SU-DHL-6 (cell line): ENCODE results near the gene TMEM132A.

Experiments used
- H2AFZ ChIP-seq: fragments of 200-600 bp; sonication (generic); 2 replicates; pipeline ENCODE4 v1.6.1; 2014; ENCODE audit warnings: low read depth, mild to moderate bottlenecking, moderate library complexity, mixed read lengths, antibody characterized with exemption, low read length; ENCODE audit not compliant: severe bottlenecking
- H3F3A ChIP-seq: fragments of 200-600 bp; shearing (Covaris generic); 2 replicates; pipeline ENCODE4 v1.6.0; 2016; ENCODE audit warnings: antibody characterized with exemption, mild to moderate bottlenecking; ENCODE audit not compliant: insufficient read depth
- H3K27ac ChIP-seq: fragments of 200-600 bp; sonication (generic); 2 replicates; pipeline ENCODE4 v1.5.1; 2016; ENCODE audit warnings: low read depth, mild to moderate bottlenecking, low read length, moderate library complexity, mixed read lengths
- H3K27me3 ChIP-seq: fragments of 200-600 bp; sonication (generic), shearing (Covaris generic); 2 replicates; pipeline ENCODE4 v1.6.0; 2014; ENCODE audit warnings: mild to moderate bottlenecking, low read length
- H3K36me3 ChIP-seq: fragments of 200-600 bp; sonication (generic); 2 replicates; pipeline ENCODE4 v1.6.1; 2014; ENCODE audit warnings: mild to moderate bottlenecking, low read length, mixed read lengths
- H3K4me2 ChIP-seq: fragments of 300-600, 200-600 bp; shearing (Covaris generic), sonication (generic); 2 replicates; pipeline ENCODE4 v1.6.0; 2014; ENCODE audit warnings: low read length, low read depth, mild to moderate bottlenecking; ENCODE audit not compliant: poor library complexity, severe bottlenecking
- H3K4me3 ChIP-seq: fragments of 200-600 bp; sonication (generic); 2 replicates; pipeline ENCODE4 v1.5.1; 2014; ENCODE audit warnings: antibody characterized with exemption, low read length, mild to moderate bottlenecking, mixed read lengths; ENCODE audit not compliant: insufficient read depth, poor library complexity, severe bottlenecking
- H3K79me2 ChIP-seq: fragments of 200-600 bp; sonication (generic); 2 replicates; pipeline ENCODE4 v1.6.1; 2014; ENCODE audit warnings: mild to moderate bottlenecking, low read length, moderate library complexity; ENCODE audit not compliant: insufficient read depth
- H3K9ac ChIP-seq: fragments of 200-600 bp; sonication (generic); 2 replicates; pipeline ENCODE4 v1.7.0; 2014; ENCODE audit warnings: mild to moderate bottlenecking, low read length
- H3K9me2 ChIP-seq: fragments of 200-600 bp; sonication (generic); replicated peaks from 2 replicates; pipeline ENCODE4 v1.6.1; 2014; ENCODE audit warnings: low read length; ENCODE audit not compliant: insufficient read depth
- H3K9me3 ChIP-seq: fragments of 200-600 bp; sonication (generic); 2 replicates; pipeline ENCODE4 v1.6.1; 2014; ENCODE audit warnings: low read length, mixed read lengths; ENCODE audit not compliant: insufficient read depth
- H4K20me1 ChIP-seq: fragments of 200-600 bp; sonication (generic); 2 replicates; pipeline ENCODE4 v1.6.1; 2014; ENCODE audit warnings: low read depth, mild to moderate bottlenecking, antibody characterized with exemption, low read length, moderate library complexity, mixed read lengths
- EZH2phosphoT487 ChIP-seq: fragments of 200-600 bp; sonication (generic), shearing (Covaris generic); conservative IDR thresholded peaks from 2 replicates; pipeline ENCODE4 v1.6.1; 2018; ENCODE audit warnings: mild to moderate bottlenecking, antibody characterized with exemption, low read length, moderate library complexity, mixed read lengths
- TF ChIP-seq, protein P1 (sequence below): fragments of 200-600 bp; sonication (generic); IDR thresholded peaks from one replicate; pipeline ENCODE4 v1.5.1; 2017; ENCODE audit warnings: antibody characterized with exemption, mild to moderate bottlenecking, low read length, moderate library complexity; ENCODE audit not compliant: insufficient read depth, poor library complexity, severe bottlenecking

TMEM132A gene

DNA sequence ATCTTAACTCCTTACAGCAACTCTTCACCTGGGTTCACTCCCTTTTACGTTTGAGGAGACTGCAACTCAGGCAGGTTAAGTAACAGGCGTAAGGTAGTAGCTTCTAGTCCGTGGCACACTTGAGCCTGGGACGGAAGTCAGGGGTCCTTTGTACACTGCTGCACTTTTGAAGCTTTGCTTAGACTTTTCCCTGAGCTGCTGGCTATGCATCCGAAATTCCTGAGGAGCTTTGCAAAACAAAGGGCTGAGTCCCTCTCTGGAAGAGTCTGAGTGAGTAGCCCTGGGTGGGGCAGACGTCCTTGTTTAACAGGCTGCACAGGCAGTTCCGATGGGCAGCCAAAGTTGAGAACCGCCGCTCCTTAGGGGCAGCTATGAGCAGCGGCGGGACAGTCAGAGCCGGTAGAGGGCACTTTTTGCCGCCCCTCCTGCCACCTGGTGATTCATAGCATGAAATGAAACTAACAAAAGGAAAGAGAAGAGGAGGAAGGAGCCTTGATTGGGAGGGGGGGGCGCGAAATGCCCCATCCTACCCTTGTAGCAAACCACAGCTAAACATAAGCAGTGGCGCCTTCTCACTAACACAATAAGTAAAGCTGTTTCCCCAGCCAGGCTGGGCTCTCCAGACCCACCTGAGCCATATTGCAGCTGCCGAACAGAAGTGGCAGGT, 8.9 kb upstream of the TMEM132A start:
- peak overlapping the region; percentile 73 for H3K9ac ChIP-seq
- no peak for TF ChIP-seq EZH2phosphoT487
- TF ChIP-seq, protein P1, sequence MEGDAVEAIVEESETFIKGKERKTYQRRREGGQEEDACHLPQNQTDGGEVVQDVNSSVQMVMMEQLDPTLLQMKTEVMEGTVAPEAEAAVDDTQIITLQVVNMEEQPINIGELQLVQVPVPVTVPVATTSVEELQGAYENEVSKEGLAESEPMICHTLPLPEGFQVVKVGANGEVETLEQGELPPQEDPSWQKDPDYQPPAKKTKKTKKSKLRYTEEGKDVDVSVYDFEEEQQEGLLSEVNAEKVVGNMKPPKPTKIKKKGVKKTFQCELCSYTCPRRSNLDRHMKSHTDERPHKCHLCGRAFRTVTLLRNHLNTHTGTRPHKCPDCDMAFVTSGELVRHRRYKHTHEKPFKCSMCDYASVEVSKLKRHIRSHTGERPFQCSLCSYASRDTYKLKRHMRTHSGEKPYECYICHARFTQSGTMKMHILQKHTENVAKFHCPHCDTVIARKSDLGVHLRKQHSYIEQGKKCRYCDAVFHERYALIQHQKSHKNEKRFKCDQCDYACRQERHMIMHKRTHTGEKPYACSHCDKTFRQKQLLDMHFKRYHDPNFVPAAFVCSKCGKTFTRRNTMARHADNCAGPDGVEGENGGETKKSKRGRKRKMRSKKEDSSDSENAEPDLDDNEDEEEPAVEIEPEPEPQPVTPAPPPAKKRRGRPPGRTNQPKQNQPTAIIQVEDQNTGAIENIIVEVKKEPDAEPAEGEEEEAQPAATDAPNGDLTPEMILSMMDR, result peak; percentile 75
- peaks cover 6% of the 10 kb centered on the region; the same call in 1 of the 2 replicates for H3K36me3 ChIP-seq
- peak overlapping the region; percentile 69 for H3K27ac ChIP-seq
- no peaks in the 10 kb centered on the region for H3K27me3 ChIP-seq
- peaks cover 10% of the 10 kb centered on the region for H3F3A ChIP-seq
- H3K9me2 ChIP-seq, result no peaks in the 10 kb centered on the region
- no peaks in the 10 kb centered on the region for H3K9me3 ChIP-seq
- peak overlapping the region; percentile 15 for H2AFZ ChIP-seq
- H3K4me2 ChIP-seq, result peak overlapping the region; percentile 93
- peaks cover 36% of the 10 kb centered on the region for H3K79me2 ChIP-seq
- no peaks in the 10 kb centered on the region for H4K20me1 ChIP-seq
- H3K4me3 ChIP-seq, result peak overlapping the region; percentile 60

DNA sequence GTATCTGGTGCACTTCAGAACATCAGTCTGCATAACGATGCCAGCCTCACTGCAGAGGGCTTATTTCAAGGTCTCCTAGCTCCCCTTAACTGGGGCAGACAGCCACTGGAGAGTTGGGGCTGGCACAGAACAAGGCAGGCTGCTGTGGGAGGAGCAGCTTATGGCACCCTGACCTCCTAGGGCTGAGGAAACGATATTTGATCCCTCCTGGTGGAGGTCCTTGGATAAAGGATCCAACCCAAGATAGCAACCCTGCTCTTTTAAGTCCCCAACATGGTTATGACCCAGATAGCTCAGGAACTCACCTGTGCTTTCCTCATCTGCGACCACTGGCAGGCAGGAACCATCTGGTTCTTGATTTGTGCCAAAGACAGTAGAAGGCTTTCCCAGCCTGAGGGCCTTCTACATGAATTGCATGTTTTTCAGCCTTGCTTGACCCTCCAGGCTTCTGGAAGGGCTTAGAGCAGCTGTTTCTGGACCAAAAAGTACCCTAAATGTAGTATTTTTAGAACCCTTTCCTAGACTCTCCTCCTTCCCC, 7.5 kb upstream of the TMEM132A start:
- Histone ChIP-seq H3K9ac (no peak overlapping the region), H3K27me3 (no peaks in the 10 kb centered on the region), H3K4me2 (peak overlapping the region; percentile 93), H3F3A (peaks cover 10% of the 10 kb centered on the region), H3K79me2 (peaks cover 36% of the 10 kb centered on the region), H3K27ac (no peak overlapping the region; the same call in 1 of the 2 replicates), H3K9me3 (no peaks in the 10 kb centered on the region), H3K9me2 (no peaks in the 10 kb centered on the region), H3K36me3 (peaks cover 7% of the 10 kb centered on the region; the same call in 1 of the 2 replicates), H2AFZ (no peak overlapping the region), H3K4me3 (no peak overlapping the region), H4K20me1 (no peaks in the 10 kb centered on the region)
- TF ChIP-seq EZH2phosphoT487, result no peak
- TF ChIP-seq, protein P1, result no peak

- Histone ChIP-seq H3K27me3 (no peaks in the 10 kb centered on the region), H3K9ac (no peak overlapping the region), H3F3A (peaks cover 10% of the 10 kb centered on the region), H3K4me2 (no peak overlapping the region), H3K27ac (no peak overlapping the region), H3K9me2 (no peaks in the 10 kb centered on the region), H3K4me3 (no peak overlapping the region), H2AFZ (no peak overlapping the region), H3K9me3 (no peaks in the 10 kb centered on the region), H3K36me3 (peaks cover 7% of the 10 kb centered on the region; the same call in 1 of the 2 replicates), H4K20me1 (no peaks in the 10 kb centered on the region), H3K79me2 (peaks cover 36% of the 10 kb centered on the region)
- TF ChIP-seq EZH2phosphoT487, result no peak
These were observed 7.0 kb upstream of the TMEM132A start for GRCh38 chr11:60917267-60917666.
